Chondrocyte (in vitro differentiated cells): Measurements from ENCODE around the gene UMAD1. TPM values are rescaled to one million over a fixed set of nuclear protein-coding genes. Genes with fewer than 3 reads are reported as not detected.

Source experiments
- DNase-seq: peaks from one replicate; pipeline ENCODE4 v3.0.0; 2021; ENCODE audit warnings: mixed read lengths, low spot score
- H3K27ac Mint-ChIP-seq: one replicate; pipeline ENCODE4 v1.8.0; 2021; ENCODE audit warnings: mild to moderate bottlenecking, moderate library complexity, mixed read lengths; ENCODE audit not compliant: unreplicated experiment
- H3K27me3 Mint-ChIP-seq: 2 replicates; pipeline ENCODE4 v1.8.0; 2021; ENCODE audit warnings: low read depth, mixed read lengths
- H3K36me3 Mint-ChIP-seq: 2 replicates; pipeline ENCODE4 v1.8.0; 2021; ENCODE audit warnings: low read depth, mixed read lengths
- H3K4me1 Mint-ChIP-seq: 2 replicates; pipeline ENCODE4 v1.8.0; 2021; ENCODE audit warnings: low read depth, mild to moderate bottlenecking, mixed read lengths
- H3K4me3 Mint-ChIP-seq: one replicate; pipeline ENCODE4 v1.8.0; 2021; ENCODE audit warnings: mild to moderate bottlenecking, moderate library complexity, mixed read lengths; ENCODE audit not compliant: unreplicated experiment
- H3K9me3 Mint-ChIP-seq: 2 replicates; pipeline ENCODE4 v1.8.0; 2021; ENCODE audit warnings: low read depth, mixed read lengths
- total RNA-seq: library from RNA; stranded (reverse); gene quantifications from 3 replicates; pipeline ENCODE4 v1.2.1, GENCODE V29; 2021
- TF ChIP-seq, protein P1 (sequence below): fragments of 200-600 bp; sonication (generic); IDR thresholded peaks from 2 replicates; pipeline ENCODE4 v1.5.0; 2021; ENCODE audit warnings: antibody characterized with exemption, mild to moderate bottlenecking, moderate library complexity

The UMAD1 gene
- total RNA-seq, 1 donor from 2014 or later = 5.5 TPM

GRCh38 chr7:7848892-7849291 is 208.3 kb downstream of the UMAD1 start:
- Mint-ChIP-seq H3K4me1 (peaks cover 4% of the 10 kb centered on the region), H3K27me3 (no peaks in the 10 kb centered on the region), H3K9me3 (no peaks in the 10 kb centered on the region), H3K36me3 (no peaks in the 10 kb centered on the region), H3K27ac (no peak overlapping the region), H3K4me3 (no peak overlapping the region)
- no peak for DNase-seq
- TF ChIP-seq, protein P1, sequence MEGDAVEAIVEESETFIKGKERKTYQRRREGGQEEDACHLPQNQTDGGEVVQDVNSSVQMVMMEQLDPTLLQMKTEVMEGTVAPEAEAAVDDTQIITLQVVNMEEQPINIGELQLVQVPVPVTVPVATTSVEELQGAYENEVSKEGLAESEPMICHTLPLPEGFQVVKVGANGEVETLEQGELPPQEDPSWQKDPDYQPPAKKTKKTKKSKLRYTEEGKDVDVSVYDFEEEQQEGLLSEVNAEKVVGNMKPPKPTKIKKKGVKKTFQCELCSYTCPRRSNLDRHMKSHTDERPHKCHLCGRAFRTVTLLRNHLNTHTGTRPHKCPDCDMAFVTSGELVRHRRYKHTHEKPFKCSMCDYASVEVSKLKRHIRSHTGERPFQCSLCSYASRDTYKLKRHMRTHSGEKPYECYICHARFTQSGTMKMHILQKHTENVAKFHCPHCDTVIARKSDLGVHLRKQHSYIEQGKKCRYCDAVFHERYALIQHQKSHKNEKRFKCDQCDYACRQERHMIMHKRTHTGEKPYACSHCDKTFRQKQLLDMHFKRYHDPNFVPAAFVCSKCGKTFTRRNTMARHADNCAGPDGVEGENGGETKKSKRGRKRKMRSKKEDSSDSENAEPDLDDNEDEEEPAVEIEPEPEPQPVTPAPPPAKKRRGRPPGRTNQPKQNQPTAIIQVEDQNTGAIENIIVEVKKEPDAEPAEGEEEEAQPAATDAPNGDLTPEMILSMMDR = no peak

GRCh38 chr7:7850150-7850549 is 209.6 kb downstream of the UMAD1 start:
- no peak overlapping the region for H3K4me3 Mint-ChIP-seq
- H3K36me3 Mint-ChIP-seq = peaks cover 2% of the 10 kb centered on the region
- H3K27me3 Mint-ChIP-seq = no peaks in the 10 kb centered on the region
- H3K9me3 Mint-ChIP-seq = peaks cover 5% of the 10 kb centered on the region
- no peak for DNase-seq
- H3K27ac Mint-ChIP-seq = no peak overlapping the region
- H3K4me1 Mint-ChIP-seq = peaks cover 4% of the 10 kb centered on the region
- TF ChIP-seq, protein P1 = no peak

DNA sequence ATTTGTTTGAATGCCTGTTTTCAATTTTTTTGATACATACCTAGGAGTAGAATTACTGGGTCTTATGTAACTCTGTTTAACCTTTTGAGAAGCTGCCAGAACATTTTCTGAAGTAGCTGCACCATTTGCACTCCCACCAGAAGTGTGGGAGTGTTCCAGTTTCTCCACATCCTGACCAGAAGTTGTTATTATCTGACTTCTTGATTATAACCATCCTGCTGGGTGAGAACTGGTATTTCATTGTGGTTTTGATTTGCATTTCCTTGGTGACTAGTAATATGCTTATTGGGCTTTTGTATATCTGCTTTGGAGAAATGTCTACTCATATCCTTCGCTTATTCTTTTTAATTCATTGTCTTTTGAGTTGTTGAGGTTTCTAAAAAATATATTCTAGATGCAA is 210.8 kb downstream of the UMAD1 start:
- no peaks in the 10 kb centered on the region for H3K27me3 Mint-ChIP-seq
- no peak overlapping the region for H3K27ac Mint-ChIP-seq
- peaks cover 10% of the 10 kb centered on the region for H3K9me3 Mint-ChIP-seq
- H3K4me3 Mint-ChIP-seq = no peak overlapping the region
- H3K36me3 Mint-ChIP-seq = peaks cover 6% of the 10 kb centered on the region
- H3K4me1 Mint-ChIP-seq = peaks cover 4% of the 10 kb centered on the region
- TF ChIP-seq, protein P1 = no peak
- DNase-seq = no peak

GRCh38 chr7:7851991-7852390 is 211.4 kb downstream of the UMAD1 start:
- no peak overlapping the region for H3K4me3 Mint-ChIP-seq
- no peak for DNase-seq
- peaks cover 4% of the 10 kb centered on the region for H3K4me1 Mint-ChIP-seq
- H3K27ac Mint-ChIP-seq = no peak overlapping the region
- H3K27me3 Mint-ChIP-seq = no peaks in the 10 kb centered on the region
- H3K36me3 Mint-ChIP-seq = peaks cover 6% of the 10 kb centered on the region
- TF ChIP-seq, protein P1 = no peak
- H3K9me3 Mint-ChIP-seq = peaks cover 10% of the 10 kb centered on the region

DNA sequence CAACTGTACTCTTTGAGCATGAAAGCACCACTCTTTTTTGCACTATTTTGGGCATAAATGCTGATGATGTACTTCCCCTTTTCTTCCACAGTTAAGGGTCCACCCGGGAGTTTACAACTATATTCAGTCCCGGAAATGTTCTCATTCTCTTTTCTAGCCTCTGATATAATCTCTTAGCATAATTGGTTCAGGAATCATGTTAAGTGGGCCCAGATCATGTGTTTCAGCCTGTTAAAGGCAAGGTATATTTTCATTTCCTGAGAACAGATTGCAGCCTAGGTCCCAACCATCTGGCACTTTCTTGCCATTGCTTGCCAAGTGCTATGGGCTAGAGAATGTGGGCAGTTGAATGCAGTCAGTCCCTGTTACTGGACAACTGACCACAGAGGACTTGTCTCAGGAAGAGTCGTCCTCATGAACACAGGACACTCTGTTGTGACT is 216.6 kb downstream of the UMAD1 start:
- Mint-ChIP-seq H3K36me3 (peaks cover 6% of the 10 kb centered on the region), H3K4me1 (peaks cover 9% of the 10 kb centered on the region), H3K9me3 (peaks cover 10% of the 10 kb centered on the region), H3K27ac (no peak overlapping the region), H3K27me3 (no peaks in the 10 kb centered on the region), H3K4me3 (no peak overlapping the region)
- TF ChIP-seq, protein P1 = no peak
- DNase-seq = no peak
